C4-2B (cell line): ENCODE data around the gene PLCB3.

Source experiments
- ZFX ChIP-seq: fragments of 450-650 bp; IDR thresholded peaks from 2 replicates; pipeline ENCODE4 v1.6.1; 2017
- TF ChIP-seq, protein P1 (sequence below): fragments of 450-650 bp; conservative IDR thresholded peaks from 2 replicates; pipeline ENCODE4 v1.5.1; 2017; ENCODE audit warnings: mild to moderate bottlenecking

- TF ChIP-seq, protein P1, sequence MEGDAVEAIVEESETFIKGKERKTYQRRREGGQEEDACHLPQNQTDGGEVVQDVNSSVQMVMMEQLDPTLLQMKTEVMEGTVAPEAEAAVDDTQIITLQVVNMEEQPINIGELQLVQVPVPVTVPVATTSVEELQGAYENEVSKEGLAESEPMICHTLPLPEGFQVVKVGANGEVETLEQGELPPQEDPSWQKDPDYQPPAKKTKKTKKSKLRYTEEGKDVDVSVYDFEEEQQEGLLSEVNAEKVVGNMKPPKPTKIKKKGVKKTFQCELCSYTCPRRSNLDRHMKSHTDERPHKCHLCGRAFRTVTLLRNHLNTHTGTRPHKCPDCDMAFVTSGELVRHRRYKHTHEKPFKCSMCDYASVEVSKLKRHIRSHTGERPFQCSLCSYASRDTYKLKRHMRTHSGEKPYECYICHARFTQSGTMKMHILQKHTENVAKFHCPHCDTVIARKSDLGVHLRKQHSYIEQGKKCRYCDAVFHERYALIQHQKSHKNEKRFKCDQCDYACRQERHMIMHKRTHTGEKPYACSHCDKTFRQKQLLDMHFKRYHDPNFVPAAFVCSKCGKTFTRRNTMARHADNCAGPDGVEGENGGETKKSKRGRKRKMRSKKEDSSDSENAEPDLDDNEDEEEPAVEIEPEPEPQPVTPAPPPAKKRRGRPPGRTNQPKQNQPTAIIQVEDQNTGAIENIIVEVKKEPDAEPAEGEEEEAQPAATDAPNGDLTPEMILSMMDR, result no peak
- TF ChIP-seq ZFX, result no peak
Observed at GRCh38 chr11:64290352-64291261, 39.3 kb downstream of the PLCB3 start.
